Thyroid gland (tissue), 4 donors: ENCODE data around the gene KLHL2. TPM values are rescaled to one million over a fixed set of nuclear protein-coding genes. Genes with fewer than 3 reads are reported as not detected.

Experiments used
- DNase-seq, 2 donors: peaks; one replicate each; pipeline ENCODE4 v3.0.0-alpha.2; 2019
- H3K27ac ChIP-seq, 3 donors: fragments of 200-600 bp; sonication (generic); 1 replicate in 2 of 3; 2 replicates in 1 of 3; pipeline ENCODE4 v1.5.1; 2016 to 2019; ENCODE audit warnings: mild to moderate bottlenecking in 1 of 3, moderate library complexity in 1 of 3
- H3K27me3 ChIP-seq: fragments of 200-600 bp; sonication (generic); one replicate; pipeline ENCODE4 v1.5.1; 2019
- H3K36me3 ChIP-seq, 2 donors: fragments of 200-600 bp; sonication (generic); one replicate each; pipeline ENCODE4 v1.5.1; 2016 to 2019
- H3K4me1 ChIP-seq, 2 donors: fragments of 200-600 bp; sonication (generic); one replicate each; pipeline ENCODE4 v1.5.1; 2017 to 2019
- H3K4me3 ChIP-seq, 3 donors: fragments of 200-600 bp; sonication (generic); replicated peaks in 1 of 3; 1 replicate in 2 of 3; 2 replicates in 1 of 3; pipeline ENCODE4 v1.5.1; 2016; ENCODE audit warnings: mild to moderate bottlenecking in 1 of 3
- H3K9me3 ChIP-seq: fragments of 200-600 bp; sonication (generic); one replicate; pipeline ENCODE4 v1.5.1; 2017
- POLR2A ChIP-seq, 2 donors: fragments of 450-650 bp; IDR thresholded peaks; one replicate each; pipeline ENCODE4 v1.6.1; 2017; ENCODE audit warnings: antibody characterized with exemption in 2 of 2, mild to moderate bottlenecking in 2 of 2, moderate library complexity in 1 of 2
- WGBS, 2 donors: methylation state at CpG; one replicate each; pipeline ENCODE4 v1.1.5; 2017; 5-methylcytosine and 5-hydroxymethylcytosine counted together
- intact Hi-C: fragments of 100-400 bp; cut with DNase I; formaldehyde crosslinking; loops from one replicate; pipeline ENCODE4 v1.15.1; 2023
- total RNA-seq, 4 donors: library from RNA; depleted of rRNA; stranded (reverse); fragments of >200 nt; gene quantifications; one replicate each; pipeline ENCODE4 v1.2.3, GENCODE V29; 2016
- TF ChIP-seq, protein P1 (sequence below), 6 experiments: fragments of 200-600 bp in 3 of 6; fragments of 450-650 bp in 3 of 6; sonication (generic) in 3 of 6; IDR thresholded peaks; one replicate each; pipeline ENCODE4 v1.5.1; 2016 to 2019; ENCODE audit warnings: antibody characterized with exemption in 6 of 6, mild to moderate bottlenecking in 2 of 6, inconsistent platforms in 1 of 6, moderate library complexity in 1 of 6

Gene KLHL2
- total RNA-seq, 4 donors from 2014 or later: 30.9 to 45.2 (median 35.8) TPM

DNA sequence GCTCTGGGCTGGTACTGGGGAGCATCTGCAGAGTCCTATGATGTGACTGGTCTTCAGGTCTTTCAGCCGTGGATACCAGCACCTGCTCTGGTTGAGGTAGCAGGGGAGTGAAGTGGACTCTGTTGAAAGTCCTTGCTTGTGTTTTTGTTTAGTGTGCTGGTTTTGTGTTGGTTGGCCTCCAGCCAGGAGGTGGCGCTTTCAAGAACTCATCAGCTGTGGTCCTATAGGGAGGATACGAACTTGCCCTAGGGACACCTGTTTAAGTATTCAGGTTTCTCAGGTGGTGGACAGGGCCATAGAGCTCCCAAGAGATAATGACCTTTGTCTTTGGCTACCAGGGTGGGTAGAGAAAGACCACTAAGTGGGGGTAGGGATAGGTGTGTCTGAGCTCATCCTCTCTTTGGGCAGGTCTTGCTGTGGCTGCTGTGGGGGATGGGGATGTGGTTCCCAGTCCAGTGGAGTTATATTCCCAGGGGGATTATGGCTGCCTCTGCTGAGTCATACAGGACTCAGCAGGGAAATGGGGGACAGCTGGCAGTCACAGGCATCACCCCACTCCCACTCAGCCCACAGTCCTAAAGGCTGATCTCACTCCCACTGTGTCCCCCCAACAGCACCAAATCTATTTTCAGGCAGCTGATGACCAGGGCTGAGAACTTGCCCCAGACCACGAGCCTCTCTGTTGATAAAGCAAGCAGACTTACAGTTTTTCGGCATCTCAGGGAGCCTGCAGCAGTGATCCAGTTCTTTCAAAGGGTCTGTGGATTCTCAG, 144.2 kb downstream of the KLHL2 start:
- Histone ChIP-seq H3K9me3 (no peaks in the 10 kb centered on the region), H3K27ac (no peak overlapping the region), H3K27me3 (no peaks in the 10 kb centered on the region), H3K4me3 (no peak overlapping the region), H3K4me1 (no peaks in the 10 kb centered on the region), H3K36me3 (no peaks in the 10 kb centered on the region)
- intact Hi-C loops: loop anchor here (10.0 kb wide), 1 partner anchor 217 kb away; no protein-coding TSS in a partner anchor
- peak in 1 of 2 donors; percentile 13 for DNase-seq
- 48 to 63% methylated on average over 5 of the region's 5 CpGs for WGBS, 2 donors
- no peak for TF ChIP-seq POLR2A (IDR thresholded peaks at IDR 0.05)
- TF ChIP-seq, protein P1, sequence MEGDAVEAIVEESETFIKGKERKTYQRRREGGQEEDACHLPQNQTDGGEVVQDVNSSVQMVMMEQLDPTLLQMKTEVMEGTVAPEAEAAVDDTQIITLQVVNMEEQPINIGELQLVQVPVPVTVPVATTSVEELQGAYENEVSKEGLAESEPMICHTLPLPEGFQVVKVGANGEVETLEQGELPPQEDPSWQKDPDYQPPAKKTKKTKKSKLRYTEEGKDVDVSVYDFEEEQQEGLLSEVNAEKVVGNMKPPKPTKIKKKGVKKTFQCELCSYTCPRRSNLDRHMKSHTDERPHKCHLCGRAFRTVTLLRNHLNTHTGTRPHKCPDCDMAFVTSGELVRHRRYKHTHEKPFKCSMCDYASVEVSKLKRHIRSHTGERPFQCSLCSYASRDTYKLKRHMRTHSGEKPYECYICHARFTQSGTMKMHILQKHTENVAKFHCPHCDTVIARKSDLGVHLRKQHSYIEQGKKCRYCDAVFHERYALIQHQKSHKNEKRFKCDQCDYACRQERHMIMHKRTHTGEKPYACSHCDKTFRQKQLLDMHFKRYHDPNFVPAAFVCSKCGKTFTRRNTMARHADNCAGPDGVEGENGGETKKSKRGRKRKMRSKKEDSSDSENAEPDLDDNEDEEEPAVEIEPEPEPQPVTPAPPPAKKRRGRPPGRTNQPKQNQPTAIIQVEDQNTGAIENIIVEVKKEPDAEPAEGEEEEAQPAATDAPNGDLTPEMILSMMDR (IDR thresholded peaks at IDR 0.05): no peak

DNA sequence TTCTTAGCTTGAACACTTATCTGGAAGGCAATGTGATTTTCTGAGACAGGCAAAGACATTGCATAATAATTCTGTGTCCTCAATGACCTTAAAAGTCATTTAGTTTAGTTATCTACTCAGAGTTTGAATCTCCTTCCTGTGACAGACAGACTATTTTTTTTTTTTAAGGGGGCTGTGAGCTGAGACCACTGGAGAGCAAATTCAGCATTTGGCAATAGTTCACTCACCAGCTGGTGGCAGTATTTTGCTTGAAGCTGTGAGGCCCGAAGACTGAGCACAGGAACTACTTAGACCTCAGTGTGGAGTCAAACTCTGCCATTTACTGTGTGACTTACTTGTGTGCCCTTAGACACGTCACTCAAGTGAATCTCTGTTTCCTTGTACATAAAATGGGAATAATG, 148.5 kb downstream of the KLHL2 start:
- WGBS, 2 donors: 4 to 5% methylated on average over 2 of the region's 2 CpGs
- Histone ChIP-seq H3K27me3 (no peaks in the 10 kb centered on the region), H3K27ac (no peak overlapping the region), H3K4me3 (no peak overlapping the region), H3K4me1 (no peaks in the 10 kb centered on the region), H3K36me3 (no peaks in the 10 kb centered on the region), H3K9me3 (no peaks in the 10 kb centered on the region)
- intact Hi-C loops: loop anchor here (5.0 to 10.0 kb wide), 2 partner anchors 106 to 221 kb away; no protein-coding TSS in a partner anchor
- peak; percentile 41 to 60 for DNase-seq
- TF ChIP-seq, protein P1 (IDR thresholded peaks at IDR 0.05): peak in 4 of 6 experiments; percentile 35 to 74 (median 61)
- no peak for TF ChIP-seq POLR2A (IDR thresholded peaks at IDR 0.05)

DNA sequence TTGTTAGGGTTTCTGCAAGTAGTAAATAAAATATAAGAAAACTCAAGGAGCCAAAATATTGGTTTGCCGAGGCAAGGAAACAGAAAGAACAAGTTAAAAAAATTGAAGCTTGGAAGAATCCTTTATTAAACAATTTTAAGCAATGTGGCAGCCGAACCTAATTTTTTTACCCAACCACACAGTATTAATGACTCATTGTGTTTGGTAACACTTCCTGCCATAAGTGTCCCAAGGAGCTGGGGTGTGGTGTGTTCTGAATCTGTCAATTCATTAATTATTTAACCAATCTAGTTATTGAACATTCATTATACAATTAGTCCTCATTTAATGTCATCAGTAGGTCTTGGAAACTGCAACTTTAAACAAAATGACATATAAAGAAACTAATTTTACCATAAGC, 152.1 kb downstream of the KLHL2 start:
- no peak for DNase-seq
- no peak for TF ChIP-seq POLR2A (IDR thresholded peaks at IDR 0.05)
- TF ChIP-seq, protein P1 (IDR thresholded peaks at IDR 0.05): no peak
- H3K4me1 ChIP-seq: no peaks in the 10 kb centered on the region
- WGBS, 2 donors: 75 to 79% methylated on average over 2 of the region's 2 CpGs
- H3K4me3 ChIP-seq: no peak overlapping the region
- intact Hi-C loops: loop anchor here (5.0 to 10.0 kb wide), 2 partner anchors 103 to 225 kb away; no protein-coding TSS in a partner anchor
- H3K27ac ChIP-seq: no peak overlapping the region
- no peaks in the 10 kb centered on the region for H3K36me3 ChIP-seq
- no peaks in the 10 kb centered on the region for H3K9me3 ChIP-seq
- H3K27me3 ChIP-seq: no peaks in the 10 kb centered on the region

DNA sequence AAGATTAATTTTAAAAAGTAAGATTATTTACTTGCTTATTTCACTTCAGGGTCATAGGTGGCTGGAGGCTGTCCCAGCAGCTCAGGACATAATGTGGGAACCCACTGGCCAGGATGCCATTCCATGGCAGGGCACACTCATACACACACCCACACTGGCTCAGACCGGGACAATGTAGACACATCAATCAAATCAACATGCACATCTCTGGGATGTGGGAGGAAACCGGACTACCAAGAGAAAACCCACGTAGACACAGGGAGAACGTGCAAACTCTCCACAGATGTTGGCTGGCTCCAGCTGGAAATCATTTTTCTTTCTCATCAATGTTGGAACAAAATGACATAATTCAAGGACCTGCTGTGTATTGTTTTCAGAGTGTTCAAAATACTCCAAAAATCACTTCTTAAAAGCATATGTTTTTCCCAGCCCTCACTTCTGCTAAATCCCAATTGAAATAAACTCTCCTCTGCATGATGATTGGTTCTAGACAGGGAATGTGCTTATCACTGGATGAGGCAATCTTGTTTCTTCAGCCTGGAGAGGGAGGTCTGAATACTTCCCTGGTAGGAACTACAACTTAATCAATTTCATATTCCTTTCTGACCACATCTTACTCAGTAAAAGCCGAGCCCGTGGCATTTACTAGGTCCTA, 152.8 kb downstream of the KLHL2 start:
- no peak for TF ChIP-seq POLR2A (IDR thresholded peaks at IDR 0.05)
- TF ChIP-seq, protein P1 (IDR thresholded peaks at IDR 0.05): no peak
- DNase-seq: no peak
- Histone ChIP-seq H3K4me3 (no peak overlapping the region), H3K36me3 (no peaks in the 10 kb centered on the region), H3K27ac (no peak overlapping the region), H3K27me3 (no peaks in the 10 kb centered on the region), H3K4me1 (no peaks in the 10 kb centered on the region), H3K9me3 (no peaks in the 10 kb centered on the region)
- WGBS, 2 donors: 83 to 86% methylated on average over 6 of the region's 6 CpGs
- intact Hi-C loops: no loop called here
